SK-N-SH (cell line): Measurements from ENCODE around the gene CAPN10. TPM values are rescaled to one million over a fixed set of nuclear protein-coding genes. Genes with fewer than 3 reads are reported as not detected.

ENCODE experiments used
- polyA plus RNA-seq, 3 experiments: library from polyadenylated mRNA; depleted of rRNA; stranded (reverse); fragments of >200 nt; gene quantifications; 2 replicates each; pipeline ENCODE4 v1.2.3, GENCODE V29; 2012

Gene CAPN10
- polyA plus RNA-seq, 1 of the 3 experiments (the other 2 are of a cell fraction): 24.0 TPM

Other genes with a start within 250 kb of the CAPN10 start
- gene GPC1, start 151.1 kb upstream of the CAPN10 start, polyA plus RNA-seq (2012; rRNA removed): 49.0 and 65.5 TPM in 2 replicates
- 12.1 and 15.9 TPM in 2 replicates for gene ANKMY1, start 28.7 kb upstream of the CAPN10 start, polyA plus RNA-seq (2012; rRNA removed)
- 4.1 and 6.4 TPM in 2 replicates for gene DUSP28, start 26.4 kb upstream of the CAPN10 start, polyA plus RNA-seq (2012; rRNA removed)
- gene RNPEPL1, start 18.2 kb upstream of the CAPN10 start, polyA plus RNA-seq (2012; rRNA removed): 13.3 and 14.3 TPM in 2 replicates
- gene GPR35, start 38.7 kb downstream of the CAPN10 start, polyA plus RNA-seq (2012; rRNA removed): 1.2 and 1.3 TPM in 2 replicates
- gene AQP12B, start 96.2 kb downstream of the CAPN10 start, polyA plus RNA-seq (2012; rRNA removed): not detected in 2 replicates
- not detected in 2 replicates for gene AQP12A, start 105.1 kb downstream of the CAPN10 start, polyA plus RNA-seq (2012; rRNA removed)
- gene KIF1A, start 233.5 kb downstream of the CAPN10 start, polyA plus RNA-seq (2012; rRNA removed): 0.21 and 0.32 TPM in 2 replicates